Retinal pigment epithelial cell (primary cell): ENCODE data around the gene NKAIN1.
"Not testable (repeated sequence)": the region's sequence is repeated elsewhere in the genome, so short reads cannot be mapped to it uniquely, and the experiment has no call there.

Source experiments
- DNase-seq: peaks from one replicate; pipeline ENCODE4 v3.0.0-alpha.2; 2010; ENCODE audit warnings: low read depth
- H3K4me3 ChIP-seq: 2 replicates; pipeline ENCODE4 v1.5.1; 2011; ENCODE audit warnings: mild to moderate bottlenecking, low read length, control low read depth, moderate library complexity
- CTCF ChIP-seq: conservative IDR thresholded peaks from 2 replicates; pipeline ENCODE4 v1.5.1; 2011; ENCODE audit warnings: low read depth, low read length, control low read depth, inconsistent platforms

Gene NKAIN1

GRCh38 chr1:31239653-31240241, at the start of gene NKAIN1:
TSS of gene NKAIN1 (minus strand) at chr1:31239887. CDS start at chr1:31239547, 340 bp downstream.
- DNase-seq: no peak
- TF ChIP-seq CTCF: no peak
- peak within 1 kb of the TSS; percentile 28 for H3K4me3 ChIP-seq

GRCh38 chr1:31289021-31289420, 49.3 kb upstream of the NKAIN1 start:
- no peak for DNase-seq
- no peak for TF ChIP-seq CTCF
- no peak overlapping the region for H3K4me3 ChIP-seq

- H3K4me3 ChIP-seq, DNase-seq: not testable (repeated sequence)
Observed at GRCh38 chr1:31287791-31288190, 48.1 kb upstream of the NKAIN1 start.

- not testable (repeated sequence) for H3K4me3 ChIP-seq, DNase-seq
Observed at GRCh38 chr1:31282426-31282825, 42.7 kb upstream of the NKAIN1 start.

- no peak overlapping the region for H3K4me3 ChIP-seq
- no peak for DNase-seq
- no peak for TF ChIP-seq CTCF
Observed at GRCh38 chr1:31273619-31274018, 33.9 kb upstream of the NKAIN1 start.

- no peak for TF ChIP-seq CTCF
- DNase-seq: no peak
- H3K4me3 ChIP-seq: no peak overlapping the region
Observed at GRCh38 chr1:31272369-31272768, 32.7 kb upstream of the NKAIN1 start.

- TF ChIP-seq CTCF: no peak
- no peak overlapping the region for H3K4me3 ChIP-seq
- DNase-seq: no peak
Observed at GRCh38 chr1:31266547-31266946, 26.9 kb upstream of the NKAIN1 start.

- no peak for TF ChIP-seq CTCF
- no peak for DNase-seq
- no peak overlapping the region for H3K4me3 ChIP-seq
Observed at GRCh38 chr1:31264790-31265386, 25.2 kb upstream of the NKAIN1 start.
